ENCODE results near the gene TMEM129. TPM values are rescaled to one million over a fixed set of nuclear protein-coding genes. Genes with fewer than 3 reads are reported as not detected.

Gene TMEM129
- total and polyA plus RNA-seq, 10 of the 15 experiments (the other 5 are each of a cell fraction or from before 2014, with no cell fraction given), result 0.19 to 24.9 (median 13.2) TPM

DNA sequence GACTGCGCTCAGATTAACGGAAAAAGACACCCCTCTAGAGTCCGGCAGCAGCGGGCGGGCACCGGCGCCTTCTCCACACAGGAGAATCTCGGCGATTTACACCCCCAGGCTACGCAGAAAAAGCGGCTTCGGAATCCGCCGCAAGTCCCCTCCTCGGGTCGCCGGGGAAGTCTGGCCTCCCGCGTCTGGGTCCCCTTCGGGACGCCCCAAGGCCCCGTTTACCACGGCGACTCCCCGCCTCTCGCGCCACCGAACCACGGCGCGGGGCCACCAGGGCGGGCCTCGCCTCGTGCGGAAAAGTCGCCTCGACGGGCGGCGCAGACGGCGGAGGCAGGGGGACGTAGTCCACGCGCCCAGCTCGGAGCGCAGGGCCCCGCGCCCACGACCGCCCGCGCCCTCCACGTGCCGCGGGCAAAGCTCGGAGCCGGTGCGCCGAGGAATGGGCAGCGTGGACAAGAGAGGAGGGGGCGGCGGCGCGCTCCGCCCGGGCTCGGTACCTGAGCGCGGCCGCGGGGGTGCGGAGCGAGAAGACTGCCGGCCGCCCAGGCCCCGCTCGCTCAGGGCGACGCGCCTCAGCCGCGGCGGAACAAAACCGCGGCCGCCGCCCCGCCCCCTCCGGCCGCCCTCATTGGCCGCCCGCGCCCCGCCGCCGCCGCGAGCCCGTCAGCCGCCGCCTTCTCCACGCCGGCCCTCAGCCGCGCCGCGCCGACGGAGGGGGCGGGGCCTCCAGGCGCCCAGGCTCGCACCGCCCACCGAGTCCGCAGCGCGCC is 37.2 kb downstream of the TMEM129 start, which contains the start of gene FAM53A (continued):
- TF ChIP-seq, protein P1, sequence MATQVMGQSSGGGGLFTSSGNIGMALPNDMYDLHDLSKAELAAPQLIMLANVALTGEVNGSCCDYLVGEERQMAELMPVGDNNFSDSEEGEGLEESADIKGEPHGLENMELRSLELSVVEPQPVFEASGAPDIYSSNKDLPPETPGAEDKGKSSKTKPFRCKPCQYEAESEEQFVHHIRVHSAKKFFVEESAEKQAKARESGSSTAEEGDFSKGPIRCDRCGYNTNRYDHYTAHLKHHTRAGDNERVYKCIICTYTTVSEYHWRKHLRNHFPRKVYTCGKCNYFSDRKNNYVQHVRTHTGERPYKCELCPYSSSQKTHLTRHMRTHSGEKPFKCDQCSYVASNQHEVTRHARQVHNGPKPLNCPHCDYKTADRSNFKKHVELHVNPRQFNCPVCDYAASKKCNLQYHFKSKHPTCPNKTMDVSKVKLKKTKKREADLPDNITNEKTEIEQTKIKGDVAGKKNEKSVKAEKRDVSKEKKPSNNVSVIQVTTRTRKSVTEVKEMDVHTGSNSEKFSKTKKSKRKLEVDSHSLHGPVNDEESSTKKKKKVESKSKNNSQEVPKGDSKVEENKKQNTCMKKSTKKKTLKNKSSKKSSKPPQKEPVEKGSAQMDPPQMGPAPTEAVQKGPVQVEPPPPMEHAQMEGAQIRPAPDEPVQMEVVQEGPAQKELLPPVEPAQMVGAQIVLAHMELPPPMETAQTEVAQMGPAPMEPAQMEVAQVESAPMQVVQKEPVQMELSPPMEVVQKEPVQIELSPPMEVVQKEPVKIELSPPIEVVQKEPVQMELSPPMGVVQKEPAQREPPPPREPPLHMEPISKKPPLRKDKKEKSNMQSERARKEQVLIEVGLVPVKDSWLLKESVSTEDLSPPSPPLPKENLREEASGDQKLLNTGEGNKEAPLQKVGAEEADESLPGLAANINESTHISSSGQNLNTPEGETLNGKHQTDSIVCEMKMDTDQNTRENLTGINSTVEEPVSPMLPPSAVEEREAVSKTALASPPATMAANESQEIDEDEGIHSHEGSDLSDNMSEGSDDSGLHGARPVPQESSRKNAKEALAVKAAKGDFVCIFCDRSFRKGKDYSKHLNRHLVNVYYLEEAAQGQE (IDR thresholded peaks at IDR 0.05; ENCODE audit: low read depth, low read length), result no peak

DNA sequence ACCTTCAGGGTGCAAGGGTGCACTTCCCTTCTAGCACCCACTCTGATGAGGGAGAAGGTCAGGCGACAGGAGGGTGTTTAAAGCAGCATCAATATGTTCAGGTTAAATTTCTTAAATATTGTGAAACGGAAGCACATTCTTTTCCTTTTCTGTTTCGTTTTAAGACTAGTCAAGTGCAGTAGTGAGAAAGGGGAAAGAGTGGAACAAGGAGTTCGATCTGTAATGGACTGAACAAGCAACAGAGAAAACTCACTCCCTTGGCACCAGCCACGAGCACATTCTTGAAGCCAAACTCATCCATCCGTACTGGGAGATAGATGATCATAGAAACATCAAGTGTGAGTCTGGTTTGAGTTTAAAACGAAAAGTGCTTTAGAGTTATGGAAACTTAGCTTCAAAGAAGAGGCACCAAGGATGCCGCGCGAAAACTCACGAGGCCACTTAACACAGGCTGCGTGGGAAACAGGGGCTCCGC is 37.8 kb downstream of the TMEM129 start:
- Histone ChIP-seq H3K27ac (ENCODE audit: control insufficient read depth, insufficient read depth) (no peak overlapping the region), H3K4me2 (ENCODE audit: control insufficient read depth, insufficient read depth) (peak overlapping the region; percentile 97), H3K9me3 (replicated peaks; ENCODE audit: control insufficient read depth, insufficient read depth, low read length) (no peaks in the 10 kb centered on the region), H3K4me3 (peak overlapping the region; percentile 52; the same call in 1 of the 2 replicates), H2AFZ (ENCODE audit: control insufficient read depth, low read depth, low read length) (peak overlapping the region; percentile 94), H4K20me1 (ENCODE audit: control insufficient read depth, insufficient read depth) (no peaks in the 10 kb centered on the region), H3K27me3 (replicated peaks in 1 of 2; ENCODE audit: control insufficient read depth in 2 of 2, insufficient read depth in 2 of 2, low read length in 1 of 2) (no peaks in the 10 kb centered on the region), H3K9ac (ENCODE audit: control insufficient read depth, insufficient read depth, low read length) (peak overlapping the region; percentile 57; the same call in 1 of the 2 replicates), H3K4me1 (ENCODE audit: control insufficient read depth, insufficient read depth, low read length) (peaks cover 11% of the 10 kb centered on the region), H3K79me2 (ENCODE audit: control insufficient read depth, insufficient read depth, low read length) (no peaks in the 10 kb centered on the region), H3K36me3 (ENCODE audit: control insufficient read depth in 2 of 2, insufficient read depth in 2 of 2, low read length in 1 of 2) (no peaks in the 10 kb centered on the region; a peak in 1 of 4 replicates)
- no peak for TF ChIP-seq PKNOX1 (IDR thresholded peaks at IDR 0.05)
- 0 out of 2 replicates have a peak, but pooled peaks have one; percentile 19 for TF ChIP-seq SPI1 (IDR thresholded peaks at IDR 0.05; ENCODE audit: borderline replicate concordance, insufficient read depth, low read depth, low read length)
- no peak for DNase-seq (ENCODE audit: low read depth, low spot score)
- intact Hi-C loops (cut with micrococcal nuclease; ENCODE audit: unreplicated experiment), result no loop called here
- SMC1A ChIA-PET (ENCODE audit: uncharacterized antibody, unreplicated experiment), result interaction anchor here (1.6 kb wide), 1 partner anchor 10 kb away, joined by 9 read pairs; no protein-coding TSS in a partner anchor
- POLR2A ChIA-PET, result interaction anchor here (1.3 to 1.6 kb wide), 2 partner anchors 29 to 38 kb away, joined by 3 read pairs; partner anchors contain the start of genes SLBP, TACC3 and TMEM129
- 4% methylated on average over 13 of the region's 13 CpGs for WGBS (ENCODE audit: insufficient coverage, insufficient replicate concordance, low lambda C conversion rate, missing lambda C conversion rate)
- ATAC-seq, result peak; percentile 2; the same call in 1 of the 3 replicates
- peak; percentile 78 for FAIRE-seq
- RAD21 ChIA-PET (ENCODE audit: unreplicated experiment), result no interaction called here
- CTCF ChIA-PET, result interaction anchor here (1.0 to 1.6 kb wide), 2 partner anchors 10 to 43 kb away, joined by 4 to 5 read pairs; no protein-coding TSS in a partner anchor
- TSS peak; percentile 58 for BruUV-seq (replicated peaks)
- in situ Hi-C loops (cut with MboI), result no loop called here

All from GM12878 (cell line).